PC-9 (cell line): ENCODE measurements around the gene ORC4. TPM values are rescaled to one million over a fixed set of nuclear protein-coding genes. Genes with fewer than 3 reads are reported as not detected.

Experiments
- BruUV-seq: library from RNA; stranded (reverse); fragments of 400-500 nt; replicated peaks from 2 replicates; lab custom pipeline; 2021; lab: Mats Ljungman, UMichigan
- CTCF ChIA-PET: fragments of 300-600 bp; sonication (Branson Sonifier 250); formaldehyde crosslinking; loops from one replicate; lab custom pipeline; 2022; ENCODE audit warnings: antibody characterized with exemption; lab: Charles Lee
- POLR2A ChIA-PET: fragments of 300-600 bp; sonication (Branson Sonifier 250); formaldehyde crosslinking; loops from one replicate; lab custom pipeline; 2022; ENCODE audit warnings: antibody characterized with exemption; ENCODE audit not compliant: unreplicated experiment; lab: Charles Lee
- DNase-seq, 2 experiments: peaks; one replicate each; pipeline versions ENCODE4 v3.0.0 to v3.0.0-alpha.2; 2015 to 2022; ENCODE audit warnings: mixed read lengths in 1 of 2
- H2AFZ ChIP-seq: fragments of 200-600 bp; sonication (generic); 2 replicates; pipeline ENCODE4 v1.8.1; 2017; ENCODE audit warnings: antibody characterized with exemption
- H3F3A ChIP-seq: fragments of 200-600 bp; sonication (generic); 2 replicates; pipeline ENCODE4 v1.8.1; 2017; ENCODE audit warnings: antibody characterized with exemption, mild to moderate bottlenecking, low read depth; ENCODE audit not compliant: insufficient read depth
- H3K27ac ChIP-seq: fragments of 200-600 bp; sonication (generic); 2 replicates; pipeline ENCODE4 v1.6.1; 2016; ENCODE audit warnings: mixed run types
- H3K27me3 ChIP-seq: fragments of 200-600 bp; sonication (generic); 2 replicates; pipeline ENCODE4 v1.6.1; 2016; ENCODE audit warnings: low read depth, mixed run types; ENCODE audit not compliant: insufficient read depth
- H3K36me3 ChIP-seq: fragments of 200-600 bp; sonication (generic); 2 replicates; pipeline ENCODE4 v1.6.1; 2016; ENCODE audit warnings: low read depth, mixed run types
- H3K4me1 ChIP-seq: fragments of 200-600 bp; sonication (generic); replicated peaks from 2 replicates; pipeline ENCODE4 v1.6.1; 2016; ENCODE audit warnings: mixed run types; ENCODE audit not compliant: insufficient read depth
- H3K4me2 ChIP-seq: fragments of 200-600 bp; sonication (generic); 2 replicates; pipeline ENCODE4 v1.6.1; 2017; ENCODE audit warnings: mixed run types
- H3K4me3 ChIP-seq: fragments of 200-600 bp; sonication (generic); 2 replicates; pipeline ENCODE4 v1.6.1; 2016; ENCODE audit warnings: mixed run types
- H3K79me2 ChIP-seq: fragments of 200-600 bp; sonication (generic); 2 replicates; pipeline ENCODE4 v1.6.1; 2017; ENCODE audit warnings: low read depth, mixed run types
- H3K9me2 ChIP-seq: fragments of 200-600 bp; sonication (generic); 2 replicates; pipeline ENCODE4 v1.8.1; 2017; ENCODE audit warnings: mild to moderate bottlenecking; ENCODE audit not compliant: insufficient read depth
- H3K9me3 ChIP-seq: fragments of 200-600 bp; sonication (generic); 2 replicates; pipeline ENCODE4 v1.8.1; 2016; ENCODE audit warnings: low read depth; ENCODE audit not compliant: insufficient read depth
- H4K20me1 ChIP-seq: fragments of 200-600 bp; sonication (generic); 2 replicates; pipeline ENCODE4 v1.8.1; 2017; ENCODE audit not compliant: insufficient read depth
- CTCF ChIP-seq: fragments of 200-600 bp; sonication (generic); conservative IDR thresholded peaks from 2 replicates; pipeline ENCODE4 v1.6.1; 2017; ENCODE audit warnings: mixed run types, antibody characterized with exemption, mild to moderate bottlenecking, moderate library complexity
- EZH2 ChIP-seq: fragments of 200-600 bp; sonication (generic); IDR thresholded peaks from 2 replicates; pipeline ENCODE4 v1.8.0; 2017; ENCODE audit warnings: antibody characterized with exemption, low read depth
- intact Hi-C: fragments of 100-400 bp; cut with micrococcal nuclease; formaldehyde crosslinking; loops from one replicate; pipeline ENCODE4 v1.10.0; 2022; ENCODE audit not compliant: unreplicated experiment
- total RNA-seq: library from RNA; stranded (reverse); gene quantifications from 2 replicates; pipeline ENCODE4 v1.2.3, GENCODE V29; 2021

ORC4 gene
- total RNA-seq, 1 experiment from 2014 or later, result 44.2 TPM

- DNase-seq, result no peak
- Histone ChIP-seq H3K79me2 (no peaks in the 10 kb centered on the region), H3K4me1 (no peaks in the 10 kb centered on the region), H3K27ac (no peak overlapping the region), H3F3A (no peaks in the 10 kb centered on the region), H3K9me3 (no peaks in the 10 kb centered on the region), H3K4me3 (no peak overlapping the region), H4K20me1 (no peaks in the 10 kb centered on the region), H3K36me3 (no peaks in the 10 kb centered on the region), H2AFZ (no peak overlapping the region), H3K4me2 (no peak overlapping the region), H3K27me3 (no peaks in the 10 kb centered on the region), H3K9me2 (no peaks in the 10 kb centered on the region)
- ChIA-PET CTCF (no interaction called here), POLR2A (no interaction called here)
- BruUV-seq, result no TSS peak
- intact Hi-C loops, result loop anchor here (10.0 kb wide), 1 partner anchor 832 kb away; no protein-coding TSS in a partner anchor
- TF ChIP-seq EZH2 (no peak), CTCF (no peak)
Observed at GRCh38 chr2:147917161-147917560, 103.4 kb downstream of the ORC4 start.

DNA sequence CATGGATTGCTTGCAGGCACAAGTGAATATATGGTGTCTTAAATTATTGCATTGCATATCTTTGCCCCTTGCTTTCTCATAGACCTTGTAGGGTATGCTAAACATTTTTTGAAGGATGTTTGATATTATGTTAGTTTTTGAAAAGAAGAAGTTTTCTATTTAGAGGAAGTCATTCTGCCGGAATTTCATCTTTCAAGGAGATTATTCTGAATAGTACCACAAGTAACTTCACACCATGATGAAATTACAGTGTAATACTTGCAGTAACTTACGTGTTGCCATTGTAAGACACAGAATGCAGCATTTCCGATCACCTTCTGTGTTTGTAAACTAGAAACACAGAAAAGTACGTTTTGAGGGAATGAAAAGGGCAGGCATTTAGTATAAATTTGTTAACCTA lies 103.8 kb downstream of the ORC4 start:
- CTCF ChIA-PET, result no interaction called here
- Histone ChIP-seq H3F3A (no peaks in the 10 kb centered on the region), H4K20me1 (no peaks in the 10 kb centered on the region), H3K4me1 (no peaks in the 10 kb centered on the region), H3K36me3 (no peaks in the 10 kb centered on the region), H3K9me3 (no peaks in the 10 kb centered on the region), H3K79me2 (no peaks in the 10 kb centered on the region), H3K27me3 (no peaks in the 10 kb centered on the region), H3K27ac (no peak overlapping the region), H3K4me2 (no peak overlapping the region), H3K9me2 (no peaks in the 10 kb centered on the region), H2AFZ (no peak overlapping the region), H3K4me3 (no peak overlapping the region)
- intact Hi-C loops, result loop anchor here (10.0 kb wide), 1 partner anchor 832 kb away; no protein-coding TSS in a partner anchor
- TF ChIP-seq CTCF, result no peak
- no peak for TF ChIP-seq EZH2
- no peak for DNase-seq
- POLR2A ChIA-PET, result no interaction called here
- no TSS peak for BruUV-seq

- Histone ChIP-seq H3K79me2 (no peaks in the 10 kb centered on the region), H3F3A (no peaks in the 10 kb centered on the region), H3K27ac (no peak overlapping the region), H2AFZ (no peak overlapping the region), H3K9me2 (no peaks in the 10 kb centered on the region), H3K36me3 (no peaks in the 10 kb centered on the region), H3K4me3 (no peak overlapping the region), H3K9me3 (no peaks in the 10 kb centered on the region), H3K4me2 (no peak overlapping the region), H4K20me1 (no peaks in the 10 kb centered on the region), H3K4me1 (no peaks in the 10 kb centered on the region), H3K27me3 (no peaks in the 10 kb centered on the region)
- CTCF ChIA-PET, result no interaction called here
- intact Hi-C loops, result loop anchor here (10.0 kb wide), 1 partner anchor 831 kb away; no protein-coding TSS in a partner anchor
- BruUV-seq, result no TSS peak
- POLR2A ChIA-PET, result interaction anchor here (0.6 kb wide), 1 partner anchor 66 kb away, joined by 3 read pairs; no protein-coding TSS in a partner anchor
- no peak for TF ChIP-seq EZH2
- DNase-seq, result no peak
Observed at GRCh38 chr2:147916067-147916466, 104.5 kb downstream of the ORC4 start.
